Erythroblast (primary cell): ENCODE measurements around the gene TESK2.

Source experiments
- GATA1 ChIP-seq: IDR thresholded peaks from 2 replicates; pipeline ENCODE4 v1.6.1; 2011; ENCODE audit warnings: low read depth, mild to moderate bottlenecking, control low read depth, low read length, moderate library complexity
- POLR2A ChIP-seq: IDR thresholded peaks from 2 replicates; pipeline ENCODE4 v1.6.1; 2011; ENCODE audit warnings: mild to moderate bottlenecking, low read length

GRCh38 chr1:45446530-45446929 lies 44.4 kb downstream of the TESK2 start:
- TF ChIP-seq POLR2A: no peak
- no peak for TF ChIP-seq GATA1
